NB4 (cell line): ENCODE results near the gene CTTN.

ENCODE experiments used
- CTCF ChIP-seq: IDR thresholded peaks from one replicate; pipeline ENCODE4 v1.5.1; 2012; ENCODE audit warnings: low read depth, low read length
- POLR2A ChIP-seq: IDR thresholded peaks from 2 replicates; pipeline ENCODE4 v1.6.1; 2011; ENCODE audit warnings: mild to moderate bottlenecking; ENCODE audit not compliant: insufficient read length; ENCODE audit errors: extremely low read depth

GRCh38 chr11:70443773-70444030 is 45.4 kb downstream of the CTTN start:
- TF ChIP-seq CTCF (no peak), POLR2A (no peak)
